GM19328 (cell line): Measurements from ENCODE around the gene GMPS.

ENCODE experiments used
- ATAC-seq: cut with Tn5 transposase; IDR thresholded peaks from one replicate; pipeline ENCODE4 v1.9.1; 2021; ENCODE audit warnings: mild to moderate bottlenecking, moderate library complexity; ENCODE audit not compliant: unreplicated experiment

GMPS gene

GRCh38 chr3:155991212-155991611 lies 120.8 kb downstream of the GMPS start:
- ATAC-seq, result no peak

GRCh38 chr3:155991847-155992246 lies 121.4 kb downstream of the GMPS start:
- no peak for ATAC-seq
